ENCODE measurements around the gene MYO7A. TPM values are rescaled to one million over a fixed set of nuclear protein-coding genes. Genes with fewer than 3 reads are reported as not detected.

MYO7A gene
- total RNA-seq, 1 donor from 2014 or later, result 0.16 TPM

DNA sequence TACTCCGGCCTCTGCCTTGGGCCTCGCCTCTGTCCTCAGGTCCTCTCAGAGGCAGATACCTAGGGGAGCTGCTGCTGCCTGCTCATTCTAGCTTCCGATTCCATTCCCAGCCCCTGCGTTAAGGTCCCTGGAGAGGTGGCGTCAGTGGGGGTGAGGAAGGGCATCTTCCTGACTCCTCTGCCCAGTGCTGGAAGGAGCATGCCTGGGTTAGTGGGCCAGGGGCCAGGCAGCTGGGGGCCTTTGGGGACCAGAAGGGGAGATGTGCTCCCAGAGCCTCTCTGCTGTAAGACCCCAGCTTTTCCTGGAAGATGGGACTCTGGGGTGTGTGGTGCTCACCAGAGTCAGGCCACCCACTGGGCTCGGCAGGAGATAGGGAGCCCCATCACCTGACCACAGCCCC lies 3.6 kb upstream of the MYO7A start:
- Histone ChIP-seq H3K4me1 (ENCODE audit: insufficient read depth, low read length) (peaks cover 14% of the 10 kb centered on the region), H3K4me2 (ENCODE audit: low read length) (no peak overlapping the region), H3K79me2 (ENCODE audit: insufficient read depth, low read length) (no peaks in the 10 kb centered on the region), H4K20me1 (ENCODE audit: insufficient read depth, low read length) (no peaks in the 10 kb centered on the region), H3K4me3 (ENCODE audit: insufficient read depth, low read depth, low read length) (no peak overlapping the region), H3K27ac (ENCODE audit: low read depth, low read length) (no peak overlapping the region), H3K36me3 (ENCODE audit: insufficient read depth, low read length) (no peaks in the 10 kb centered on the region), H3K9me3 (ENCODE audit: insufficient read depth, low read depth, low read length) (no peaks in the 10 kb centered on the region), H2AFZ (ENCODE audit: low read depth, low read length) (no peak overlapping the region), H3K27me3 (ENCODE audit: insufficient read depth, low read length) (no peaks in the 10 kb centered on the region), H3K9ac (ENCODE audit: low read length) (no peak overlapping the region)
- H3K9me3 Mint-ChIP-seq (ENCODE audit: unreplicated experiment), result no peaks in the 10 kb centered on the region
- H3K27ac Mint-ChIP-seq (ENCODE audit: unreplicated experiment), result no peak overlapping the region
- TF ChIP-seq EZH2 (IDR thresholded peaks at IDR 0.05; ENCODE audit: insufficient read depth, low read length), result no peak
- TF ChIP-seq, protein P1, sequence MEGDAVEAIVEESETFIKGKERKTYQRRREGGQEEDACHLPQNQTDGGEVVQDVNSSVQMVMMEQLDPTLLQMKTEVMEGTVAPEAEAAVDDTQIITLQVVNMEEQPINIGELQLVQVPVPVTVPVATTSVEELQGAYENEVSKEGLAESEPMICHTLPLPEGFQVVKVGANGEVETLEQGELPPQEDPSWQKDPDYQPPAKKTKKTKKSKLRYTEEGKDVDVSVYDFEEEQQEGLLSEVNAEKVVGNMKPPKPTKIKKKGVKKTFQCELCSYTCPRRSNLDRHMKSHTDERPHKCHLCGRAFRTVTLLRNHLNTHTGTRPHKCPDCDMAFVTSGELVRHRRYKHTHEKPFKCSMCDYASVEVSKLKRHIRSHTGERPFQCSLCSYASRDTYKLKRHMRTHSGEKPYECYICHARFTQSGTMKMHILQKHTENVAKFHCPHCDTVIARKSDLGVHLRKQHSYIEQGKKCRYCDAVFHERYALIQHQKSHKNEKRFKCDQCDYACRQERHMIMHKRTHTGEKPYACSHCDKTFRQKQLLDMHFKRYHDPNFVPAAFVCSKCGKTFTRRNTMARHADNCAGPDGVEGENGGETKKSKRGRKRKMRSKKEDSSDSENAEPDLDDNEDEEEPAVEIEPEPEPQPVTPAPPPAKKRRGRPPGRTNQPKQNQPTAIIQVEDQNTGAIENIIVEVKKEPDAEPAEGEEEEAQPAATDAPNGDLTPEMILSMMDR (IDR thresholded peaks at IDR 0.05; ENCODE audit: insufficient read depth, low read depth, low read length), result no peak
- no peak overlapping the region for H3K4me3 Mint-ChIP-seq (ENCODE audit: unreplicated experiment)
- FAIRE-seq (no peak), DNase-seq (ENCODE audit: low read depth) (no peak)
- peaks cover 17% of the 10 kb centered on the region for H3K27me3 Mint-ChIP-seq (ENCODE audit: low read depth, unreplicated experiment)
- H3K36me3 Mint-ChIP-seq (ENCODE audit: low read depth, unreplicated experiment), result peaks cover 14% of the 10 kb centered on the region
- no peaks in the 10 kb centered on the region for H3K4me1 Mint-ChIP-seq (ENCODE audit: low read depth, unreplicated experiment)

DNA sequence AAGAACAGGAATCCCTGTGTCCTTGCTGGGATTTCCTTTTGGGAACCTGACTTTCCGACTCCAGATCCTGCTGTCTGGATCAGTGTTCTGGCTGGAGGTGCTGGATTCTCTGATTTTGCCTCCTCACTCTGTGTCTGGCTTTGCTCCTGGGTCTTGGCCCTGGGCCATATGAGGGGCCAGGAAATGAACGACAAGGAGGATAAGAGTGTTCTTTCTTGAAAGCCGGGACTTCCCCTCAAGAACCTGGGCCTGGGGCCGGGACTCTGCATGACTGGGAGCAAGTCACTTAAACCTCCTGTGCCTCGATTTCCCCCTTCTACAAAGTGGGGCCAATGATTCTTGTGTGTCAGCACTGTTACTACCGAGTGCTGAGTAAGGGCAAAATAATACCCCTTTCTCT lies 2.9 kb upstream of the MYO7A start:
- H3K79me2 ChIP-seq (ENCODE audit: insufficient read depth, low read length), result no peaks in the 10 kb centered on the region
- H3K4me1 ChIP-seq (ENCODE audit: insufficient read depth, low read length), result peaks cover 14% of the 10 kb centered on the region
- TF ChIP-seq, protein P1 (IDR thresholded peaks at IDR 0.05; ENCODE audit: insufficient read depth, low read depth, low read length), result no peak
- TF ChIP-seq EZH2 (IDR thresholded peaks at IDR 0.05; ENCODE audit: insufficient read depth, low read length), result no peak
- no peak overlapping the region for H3K4me3 ChIP-seq (ENCODE audit: insufficient read depth, low read depth, low read length)
- Mint-ChIP-seq H3K9me3 (ENCODE audit: unreplicated experiment) (no peaks in the 10 kb centered on the region), H3K4me3 (ENCODE audit: unreplicated experiment) (no peak overlapping the region), H3K36me3 (ENCODE audit: low read depth, unreplicated experiment) (peaks cover 10% of the 10 kb centered on the region), H3K4me1 (ENCODE audit: low read depth, unreplicated experiment) (no peaks in the 10 kb centered on the region), H3K27ac (ENCODE audit: unreplicated experiment) (no peak overlapping the region), H3K27me3 (ENCODE audit: low read depth, unreplicated experiment) (peaks cover 17% of the 10 kb centered on the region)
- H2AFZ ChIP-seq (ENCODE audit: low read depth, low read length), result no peak overlapping the region
- H4K20me1 ChIP-seq (ENCODE audit: insufficient read depth, low read length), result no peaks in the 10 kb centered on the region
- no peak for DNase-seq (ENCODE audit: low read depth)
- no peak overlapping the region for H3K9ac ChIP-seq (ENCODE audit: low read length)
- H3K27ac ChIP-seq (ENCODE audit: low read depth, low read length), result no peak overlapping the region
- FAIRE-seq, result no peak
- no peak overlapping the region for H3K4me2 ChIP-seq (ENCODE audit: low read length)
- H3K36me3 ChIP-seq (ENCODE audit: insufficient read depth, low read length), result no peaks in the 10 kb centered on the region
- H3K9me3 ChIP-seq (ENCODE audit: insufficient read depth, low read depth, low read length), result no peaks in the 10 kb centered on the region
- no peaks in the 10 kb centered on the region for H3K27me3 ChIP-seq (ENCODE audit: insufficient read depth, low read length)

DNA sequence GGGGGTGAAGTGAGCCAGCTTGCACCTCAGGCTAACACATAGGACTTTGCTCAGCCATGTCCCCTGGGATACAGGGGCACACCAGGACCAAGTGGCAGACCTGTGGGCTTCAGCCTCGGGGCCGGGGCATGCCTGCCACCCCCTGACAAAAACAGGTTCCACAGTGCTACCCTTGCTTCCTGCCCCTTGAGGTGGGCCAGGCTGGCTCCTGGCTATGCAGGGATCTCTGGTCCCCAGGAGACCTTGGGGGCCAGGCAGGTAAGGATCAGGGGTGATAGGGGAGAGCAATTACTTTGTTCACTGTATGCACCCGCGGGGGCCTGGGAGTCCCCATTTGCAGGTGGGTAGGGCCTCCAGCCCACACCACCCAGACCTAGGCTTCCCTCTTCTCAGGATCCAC lies 2.4 kb upstream of the MYO7A start:
- Histone ChIP-seq H3K4me2 (ENCODE audit: low read length) (no peak overlapping the region), H3K27ac (ENCODE audit: low read depth, low read length) (no peak overlapping the region), H3K4me1 (ENCODE audit: insufficient read depth, low read length) (peaks cover 14% of the 10 kb centered on the region), H3K4me3 (ENCODE audit: insufficient read depth, low read depth, low read length) (no peak overlapping the region), H3K27me3 (ENCODE audit: insufficient read depth, low read length) (no peaks in the 10 kb centered on the region), H2AFZ (ENCODE audit: low read depth, low read length) (no peak overlapping the region), H3K36me3 (ENCODE audit: insufficient read depth, low read length) (no peaks in the 10 kb centered on the region), H3K79me2 (ENCODE audit: insufficient read depth, low read length) (no peaks in the 10 kb centered on the region), H3K9me3 (ENCODE audit: insufficient read depth, low read depth, low read length) (no peaks in the 10 kb centered on the region), H3K9ac (ENCODE audit: low read length) (no peak overlapping the region), H4K20me1 (ENCODE audit: insufficient read depth, low read length) (no peaks in the 10 kb centered on the region)
- DNase-seq (ENCODE audit: low read depth) (no peak), FAIRE-seq (no peak)
- H3K4me3 Mint-ChIP-seq (ENCODE audit: unreplicated experiment), result no peak overlapping the region
- no peaks in the 10 kb centered on the region for H3K9me3 Mint-ChIP-seq (ENCODE audit: unreplicated experiment)
- H3K27me3 Mint-ChIP-seq (ENCODE audit: low read depth, unreplicated experiment), result peaks cover 17% of the 10 kb centered on the region
- H3K36me3 Mint-ChIP-seq (ENCODE audit: low read depth, unreplicated experiment), result peaks cover 6% of the 10 kb centered on the region
- no peak for TF ChIP-seq EZH2 (IDR thresholded peaks at IDR 0.05; ENCODE audit: insufficient read depth, low read length)
- TF ChIP-seq, protein P1 (IDR thresholded peaks at IDR 0.05; ENCODE audit: insufficient read depth, low read depth, low read length), result no peak
- no peak overlapping the region for H3K27ac Mint-ChIP-seq (ENCODE audit: unreplicated experiment)
- no peaks in the 10 kb centered on the region for H3K4me1 Mint-ChIP-seq (ENCODE audit: low read depth, unreplicated experiment)
